Measurements from ENCODE around the gene PRKCZ. TPM values are rescaled to one million over a fixed set of nuclear protein-coding genes. Genes with fewer than 3 reads are reported as not detected.

PRKCZ gene
- total RNA-seq, 1 experiment from 2014 or later: 36.0 TPM

- ChIA-PET CTCF (interaction anchor here (1.0 kb wide), 1 partner anchor 101 kb away, joined by 4 read pairs; no protein-coding TSS in a partner anchor), POLR2A (ENCODE audit: unreplicated experiment) (no interaction called here)
- TF ChIP-seq EZH2 (IDR thresholded peaks at IDR 0.05; ENCODE audit: low read depth): no peak
- no peak for TF ChIP-seq CTCF (conservative IDR thresholded peaks at IDR 0.05)
- H3K36me3 ChIP-seq (ENCODE audit: low read depth): no peaks in the 10 kb centered on the region
- no peaks in the 10 kb centered on the region for H3K9me3 ChIP-seq (ENCODE audit: insufficient read depth, low read depth)
- H3K4me3 ChIP-seq: no peak overlapping the region
- H3F3A ChIP-seq (ENCODE audit: insufficient read depth, low read depth): peaks cover 12% of the 10 kb centered on the region; the same call in 1 of the 2 replicates
- H4K20me1 ChIP-seq (ENCODE audit: insufficient read depth): no peaks in the 10 kb centered on the region
- no peaks in the 10 kb centered on the region for H3K9me2 ChIP-seq (ENCODE audit: insufficient read depth)
- H3K27me3 ChIP-seq (ENCODE audit: insufficient read depth, low read depth): peaks cover 15% of the 10 kb centered on the region
- BruUV-seq (replicated peaks): no TSS peak
- intact Hi-C loops (cut with micrococcal nuclease; ENCODE audit: unreplicated experiment): loop anchor here (1.0 kb wide), 3 partner anchors 85 to 136 kb away; no protein-coding TSS in a partner anchor
- DNase-seq: no peak
- no peak overlapping the region for H3K4me2 ChIP-seq
- H2AFZ ChIP-seq: no peak overlapping the region
- H3K27ac ChIP-seq: no peak overlapping the region
- no peaks in the 10 kb centered on the region for H3K79me2 ChIP-seq (ENCODE audit: low read depth)
- H3K4me1 ChIP-seq (replicated peaks; ENCODE audit: insufficient read depth): no peaks in the 10 kb centered on the region
Observed at GRCh38 chr1:2045468-2046173, 4.6 kb upstream of the PRKCZ start.

GRCh38 chr1:2046174-2046917 is 3.9 kb upstream of the PRKCZ start:
- POLR2A ChIA-PET (ENCODE audit: unreplicated experiment): no interaction called here

More at GRCh38 chr1:2046174-2046917, 3.9 kb upstream of the PRKCZ start:
- Histone ChIP-seq H2AFZ (no peak overlapping the region), H4K20me1 (ENCODE audit: insufficient read depth) (no peaks in the 10 kb centered on the region), H3K4me2 (no peak overlapping the region), H3K9me2 (ENCODE audit: insufficient read depth) (no peaks in the 10 kb centered on the region), H3K36me3 (ENCODE audit: low read depth) (no peaks in the 10 kb centered on the region), H3K4me3 (no peak overlapping the region), H3K4me1 (replicated peaks; ENCODE audit: insufficient read depth) (0 out of 2 replicates have a peak, but pooled peaks cover under 1% of the 10 kb centered on the region), H3F3A (ENCODE audit: insufficient read depth, low read depth) (peaks cover 12% of the 10 kb centered on the region; the same call in 1 of the 2 replicates), H3K9me3 (ENCODE audit: insufficient read depth, low read depth) (no peaks in the 10 kb centered on the region), H3K27me3 (ENCODE audit: insufficient read depth, low read depth) (peaks cover 7% of the 10 kb centered on the region; the same call in 1 of the 2 replicates), H3K79me2 (ENCODE audit: low read depth) (peaks cover 6% of the 10 kb centered on the region; the same call in 1 of the 2 replicates), H3K27ac (no peak overlapping the region)
- peak in 1 of 2 experiments; percentile 84 for DNase-seq
- no TSS peak for BruUV-seq (replicated peaks)
- CTCF ChIA-PET: interaction anchor here (0.6 to 1.0 kb wide), 2 partner anchors 18 to 102 kb away, joined by 4 read pairs; no protein-coding TSS in a partner anchor
- TF ChIP-seq CTCF (conservative IDR thresholded peaks at IDR 0.05) (peak; percentile 83), EZH2 (IDR thresholded peaks at IDR 0.05; ENCODE audit: low read depth) (no peak)
- intact Hi-C loops (cut with micrococcal nuclease; ENCODE audit: unreplicated experiment): loop anchor here (1.0 kb wide), 2 partner anchors 102 to 137 kb away; no protein-coding TSS in a partner anchor

Data from PC-9 (cell line).